Embryonic facial prominence (tissue), 1 donor: ENCODE results near the gene PGAP6.

Experiments used
- DNase-seq: peaks from one replicate; pipeline ENCODE4 v3.0.0-alpha.2; 2016; ENCODE audit errors: extremely low spot score

The PGAP6 gene

GRCh38 chr16:330741-331140 lies 51.0 kb downstream of the PGAP6 start:
- no peak for DNase-seq

GRCh38 chr16:325375-326145 lies 56.2 kb downstream of the PGAP6 start:
- DNase-seq, result no peak

DNA sequence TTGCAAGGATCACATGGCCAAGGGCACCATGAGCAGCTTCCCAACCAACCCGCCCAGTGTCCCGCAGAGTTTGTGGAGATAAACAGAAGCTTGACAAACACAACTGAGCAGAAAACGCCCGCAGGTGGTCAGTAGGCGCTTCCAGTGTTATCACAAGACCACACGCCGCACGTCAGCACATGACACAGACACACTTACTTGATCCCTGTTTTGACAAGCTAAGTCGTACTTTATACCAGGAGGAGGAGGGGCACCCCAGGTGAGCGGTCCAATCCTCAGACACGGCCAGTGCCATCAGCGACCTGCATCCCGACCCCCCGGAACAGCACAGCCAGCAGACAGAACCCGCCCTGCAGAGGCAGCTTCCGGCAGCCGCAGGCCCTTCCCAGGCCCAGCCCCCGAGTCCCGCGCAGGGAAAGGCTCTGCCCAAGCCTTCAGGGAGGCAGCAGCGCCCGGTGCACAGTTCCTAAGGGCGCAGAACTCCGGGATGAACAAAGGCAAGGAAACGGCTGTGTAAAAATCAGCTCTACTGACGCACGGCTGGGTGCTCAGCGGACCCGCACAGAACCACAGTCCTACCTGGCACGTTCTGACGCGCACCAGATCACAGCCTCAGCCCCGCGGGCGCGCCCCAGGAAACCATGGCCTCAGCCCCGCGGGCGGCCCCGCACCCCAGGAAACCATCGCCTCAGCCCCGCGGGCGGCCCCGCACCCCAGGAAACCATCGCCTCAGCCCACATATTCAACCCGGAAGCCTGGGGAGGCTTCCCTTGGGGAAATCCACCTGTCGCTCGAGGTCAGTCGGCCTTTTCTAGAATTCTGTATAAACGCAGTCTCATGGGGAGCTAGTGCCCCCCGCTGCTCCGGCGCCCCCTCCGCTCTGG lies 57.1 kb downstream of the PGAP6 start:
- DNase-seq, result no peak

GRCh38 chr16:324201-324450 lies 57.7 kb downstream of the PGAP6 start:
- no peak for DNase-seq

DNA sequence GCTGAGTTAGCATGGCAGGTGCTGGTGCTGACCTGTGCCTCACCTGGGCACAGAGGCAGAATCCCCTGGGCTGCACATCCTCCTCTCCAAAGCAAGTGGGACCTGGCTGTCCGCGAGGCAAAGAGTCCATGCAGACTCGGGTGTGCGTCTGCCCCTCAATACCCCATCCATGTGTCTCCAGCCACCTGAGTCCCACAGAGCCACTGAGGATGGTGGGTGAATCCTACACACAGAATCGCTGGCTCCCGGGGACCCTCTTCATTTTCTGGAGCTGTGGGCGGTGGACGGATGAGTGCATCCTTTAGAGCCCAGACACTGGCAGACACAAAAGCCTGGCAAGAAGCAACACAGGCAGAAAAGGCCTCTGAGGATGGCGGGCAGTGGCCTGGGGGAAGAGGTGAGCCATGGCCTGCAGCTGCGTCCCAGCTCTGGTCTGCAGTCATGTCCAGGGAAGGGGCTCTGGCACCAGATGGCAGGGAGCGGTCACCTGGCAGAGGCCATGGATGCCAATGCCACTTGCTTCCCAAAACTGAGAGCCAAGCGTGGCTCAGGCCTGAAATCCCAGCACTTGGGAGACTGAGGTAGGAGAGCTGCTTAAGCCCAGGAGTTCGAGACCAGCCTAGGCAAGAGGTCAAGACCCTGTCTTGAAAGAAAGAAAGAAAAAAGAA lies 59.2 kb downstream of the PGAP6 start:
- DNase-seq, result no peak

GRCh38 chr16:321532-321931 lies 60.2 kb downstream of the PGAP6 start:
- DNase-seq, result no peak
